ENCODE results near the gene ARL6IP4.

The ARL6IP4 gene

GRCh38 chr12:122960193-122960569, 20.3 kb upstream of the ARL6IP4 start:
- Histone ChIP-seq H3K27me3 (ENCODE audit: low read depth, low read length) (no peaks in the 10 kb centered on the region), H3K4me3 (ENCODE audit: low read depth in 1 of 2, low read length in 2 of 2) (no peak overlapping the region), H3K4me1 (ENCODE audit: control insufficient read depth in 1 of 2, insufficient read depth in 2 of 2, low read length in 2 of 2) (peaks cover 0 to 18% of the 10 kb centered on the region in 2 donors), H3K27ac (ENCODE audit: low read length) (no peak overlapping the region), H3K9me3 (ENCODE audit: control insufficient read depth in 1 of 2, low read length in 2 of 2) (no peaks in the 10 kb centered on the region), H3K36me3 (ENCODE audit: control insufficient read depth in 1 of 2, insufficient read depth in 2 of 2, low read length in 2 of 2) (peaks cover 0 to 8% of the 10 kb centered on the region in 2 donors)

GRCh38 chr12:122961531-122962329, 18.8 kb upstream of the ARL6IP4 start:
- Histone ChIP-seq H3K27ac (ENCODE audit: low read length) (no peak overlapping the region), H3K4me3 (ENCODE audit: low read depth in 1 of 2, low read length in 2 of 2) (no peak overlapping the region), H3K4me1 (ENCODE audit: control insufficient read depth in 1 of 2, insufficient read depth in 2 of 2, low read length in 2 of 2) (peaks cover 0 to 27% of the 10 kb centered on the region in 2 donors), H3K27me3 (ENCODE audit: low read depth, low read length) (no peaks in the 10 kb centered on the region), H3K36me3 (ENCODE audit: control insufficient read depth in 1 of 2, insufficient read depth in 2 of 2, low read length in 2 of 2) (peaks cover 0 to 8% of the 10 kb centered on the region in 2 donors), H3K9me3 (ENCODE audit: control insufficient read depth in 1 of 2, low read length in 2 of 2) (no peaks in the 10 kb centered on the region)

- Histone ChIP-seq H3K27me3 (ENCODE audit: low read depth, low read length) (no peaks in the 10 kb centered on the region), H3K27ac (ENCODE audit: low read length) (no peak overlapping the region)
Observed at GRCh38 chr12:122963941-122964265, 16.6 kb upstream of the ARL6IP4 start.

GRCh38 chr12:122964439-122965257, 15.8 kb upstream of the ARL6IP4 start:
- Histone ChIP-seq H3K9me3 (ENCODE audit: control insufficient read depth in 1 of 2, low read length in 2 of 2) (no peaks in the 10 kb centered on the region), H3K4me1 (ENCODE audit: control insufficient read depth in 1 of 2, insufficient read depth in 2 of 2, low read length in 2 of 2) (peaks cover 0 to 31% of the 10 kb centered on the region in 2 donors), H3K27ac (ENCODE audit: low read length) (no peak overlapping the region), H3K4me3 (ENCODE audit: low read depth in 1 of 2, low read length in 2 of 2) (peak overlapping the region in 1 of 2 donors; percentile 83), H3K27me3 (ENCODE audit: low read depth, low read length) (no peaks in the 10 kb centered on the region), H3K36me3 (ENCODE audit: control insufficient read depth in 1 of 2, insufficient read depth in 2 of 2, low read length in 2 of 2) (peaks cover 0 to 4% of the 10 kb centered on the region in 2 donors)

More at GRCh38 chr12:122963941-122964265, 16.6 kb upstream of the ARL6IP4 start:
- Histone ChIP-seq H3K36me3 (ENCODE audit: control insufficient read depth in 1 of 2, insufficient read depth in 2 of 2, low read length in 2 of 2) (peaks cover 0 to 8% of the 10 kb centered on the region in 2 donors), H3K4me1 (ENCODE audit: control insufficient read depth in 1 of 2, insufficient read depth in 2 of 2, low read length in 2 of 2) (peaks cover 0 to 27% of the 10 kb centered on the region in 2 donors), H3K4me3 (ENCODE audit: low read depth in 1 of 2, low read length in 2 of 2) (peak overlapping the region in 1 of 2 donors; percentile 13), H3K9me3 (ENCODE audit: control insufficient read depth in 1 of 2, low read length in 2 of 2) (no peaks in the 10 kb centered on the region)

GRCh38 chr12:122965321-122965751, 15.1 kb upstream of the ARL6IP4 start:
- H3K4me1 ChIP-seq (ENCODE audit: control insufficient read depth in 1 of 2, insufficient read depth in 2 of 2, low read length in 2 of 2), result peaks cover 0 to 31% of the 10 kb centered on the region in 2 donors
- H3K27me3 ChIP-seq (ENCODE audit: low read depth, low read length), result no peaks in the 10 kb centered on the region
- no peaks in the 10 kb centered on the region for H3K9me3 ChIP-seq (ENCODE audit: control insufficient read depth in 1 of 2, low read length in 2 of 2)
- H3K36me3 ChIP-seq (ENCODE audit: control insufficient read depth in 1 of 2, insufficient read depth in 2 of 2, low read length in 2 of 2), result no peaks in the 10 kb centered on the region
- peak overlapping the region in 1 of 2 donors; percentile 83 for H3K4me3 ChIP-seq (ENCODE audit: low read depth in 1 of 2, low read length in 2 of 2)
- no peak overlapping the region for H3K27ac ChIP-seq (ENCODE audit: low read length)

- Histone ChIP-seq H3K27me3 (ENCODE audit: low read depth, low read length) (no peaks in the 10 kb centered on the region), H3K4me3 (ENCODE audit: low read depth in 1 of 2, low read length in 2 of 2) (peak within 1 kb of the TSS; percentile 37 to 83), H3K9me3 (ENCODE audit: control insufficient read depth in 1 of 2, low read length in 2 of 2) (no peaks in the 10 kb centered on the region), H3K27ac (ENCODE audit: low read length) (peak within 1 kb of the TSS; percentile 23), H3K4me1 (ENCODE audit: control insufficient read depth in 1 of 2, insufficient read depth in 2 of 2, low read length in 2 of 2) (peaks cover 0 to 31% of the 10 kb centered on the region in 2 donors), H3K36me3 (ENCODE audit: control insufficient read depth in 1 of 2, insufficient read depth in 2 of 2, low read length in 2 of 2) (no peaks in the 10 kb centered on the region)
Observed at GRCh38 chr12:122965851-122966742, 14.4 kb upstream of the ARL6IP4 start, which contains the start of gene ABCB9. TSS of gene ABCB9 (minus strand) at chr12:122966463. CDS start at chr12:122960235, 6,228 bp downstream.

- Histone ChIP-seq H3K27me3 (ENCODE audit: low read depth, low read length) (no peaks in the 10 kb centered on the region), H3K9me3 (ENCODE audit: control insufficient read depth in 1 of 2, low read length in 2 of 2) (no peaks in the 10 kb centered on the region), H3K27ac (ENCODE audit: low read length) (peak overlapping the region; percentile 23), H3K4me1 (ENCODE audit: control insufficient read depth in 1 of 2, insufficient read depth in 2 of 2, low read length in 2 of 2) (peaks cover 0 to 31% of the 10 kb centered on the region in 2 donors), H3K36me3 (ENCODE audit: control insufficient read depth in 1 of 2, insufficient read depth in 2 of 2, low read length in 2 of 2) (no peaks in the 10 kb centered on the region), H3K4me3 (ENCODE audit: low read depth in 1 of 2, low read length in 2 of 2) (peak overlapping the region in 1 of 2 donors; percentile 83)
Observed at GRCh38 chr12:122966743-122967550, 13.5 kb upstream of the ARL6IP4 start.

GRCh38 chr12:122968104-122968503, 12.4 kb upstream of the ARL6IP4 start:
- no peak overlapping the region for H3K27ac ChIP-seq (ENCODE audit: low read length)
- H3K4me3 ChIP-seq (ENCODE audit: low read depth in 1 of 2, low read length in 2 of 2), result no peak overlapping the region
- H3K36me3 ChIP-seq (ENCODE audit: control insufficient read depth in 1 of 2, insufficient read depth in 2 of 2, low read length in 2 of 2), result no peaks in the 10 kb centered on the region
- no peaks in the 10 kb centered on the region for H3K9me3 ChIP-seq (ENCODE audit: control insufficient read depth in 1 of 2, low read length in 2 of 2)
- no peaks in the 10 kb centered on the region for H3K27me3 ChIP-seq (ENCODE audit: low read depth, low read length)
- peaks cover 0 to 31% of the 10 kb centered on the region in 2 donors for H3K4me1 ChIP-seq (ENCODE audit: control insufficient read depth in 1 of 2, insufficient read depth in 2 of 2, low read length in 2 of 2)

- Histone ChIP-seq H3K9me3 (ENCODE audit: control insufficient read depth in 1 of 2, low read length in 2 of 2) (no peaks in the 10 kb centered on the region), H3K4me3 (ENCODE audit: low read depth in 1 of 2, low read length in 2 of 2) (no peak overlapping the region), H3K36me3 (ENCODE audit: control insufficient read depth in 1 of 2, insufficient read depth in 2 of 2, low read length in 2 of 2) (peaks cover 0 to under 1% of the 10 kb centered on the region in 2 donors), H3K4me1 (ENCODE audit: control insufficient read depth in 1 of 2, insufficient read depth in 2 of 2, low read length in 2 of 2) (peaks cover 0 to 21% of the 10 kb centered on the region in 2 donors), H3K27ac (ENCODE audit: low read length) (no peak overlapping the region), H3K27me3 (ENCODE audit: low read depth, low read length) (no peaks in the 10 kb centered on the region)
Observed at GRCh38 chr12:122969676-122970075, 10.8 kb upstream of the ARL6IP4 start.

GRCh38 chr12:122974274-122974891, 6.1 kb upstream of the ARL6IP4 start:
- Histone ChIP-seq H3K36me3 (ENCODE audit: control insufficient read depth in 1 of 2, insufficient read depth in 2 of 2, low read length in 2 of 2) (peaks cover 0 to 14% of the 10 kb centered on the region in 2 donors), H3K27me3 (ENCODE audit: low read depth, low read length) (no peaks in the 10 kb centered on the region), H3K4me3 (ENCODE audit: low read depth in 1 of 2, low read length in 2 of 2) (peak overlapping the region; percentile 98 to 100), H3K4me1 (ENCODE audit: control insufficient read depth in 1 of 2, insufficient read depth in 2 of 2, low read length in 2 of 2) (peaks cover 9 to 44% of the 10 kb centered on the region in 2 donors), H3K9me3 (ENCODE audit: control insufficient read depth in 1 of 2, low read length in 2 of 2) (no peaks in the 10 kb centered on the region), H3K27ac (ENCODE audit: low read length) (peak overlapping the region; percentile 94)

Data from muscle layer of duodenum (tissue), 2 donors.